Esophagus (tissue), 2 donors: Measurements from ENCODE around the gene STX8. TPM values are rescaled to one million over a fixed set of nuclear protein-coding genes. Genes with fewer than 3 reads are reported as not detected.
A peak's percentile ranks its signal among the peaks of the same experiment; 100 is the strongest.

Experiments used
- H3K27ac ChIP-seq, 2 donors: one replicate each; pipeline ENCODE4 v1.5.1; 2013; ENCODE audit warnings: low read depth in 2 of 2, mild to moderate bottlenecking in 2 of 2, inconsistent platforms in 1 of 2, low read length in 1 of 2, moderate library complexity in 1 of 2
- H3K27me3 ChIP-seq, 2 donors: one replicate each; pipeline ENCODE4 v1.6.1; 2013; ENCODE audit warnings: low read length in 2 of 2, control low read depth in 1 of 2, mild to moderate bottlenecking in 1 of 2; ENCODE audit not compliant: insufficient read depth in 2 of 2, control insufficient read depth in 1 of 2
- H3K36me3 ChIP-seq, 2 donors: one replicate each; pipeline ENCODE4 v1.6.1; 2013; ENCODE audit warnings: low read length in 1 of 2; ENCODE audit not compliant: control insufficient read depth in 2 of 2, insufficient read depth in 2 of 2
- H3K4me1 ChIP-seq, 2 donors: one replicate each; pipeline ENCODE4 v1.6.1; 2013; ENCODE audit warnings: low read length in 1 of 2; ENCODE audit not compliant: control insufficient read depth in 2 of 2, insufficient read depth in 2 of 2
- H3K4me3 ChIP-seq, 2 donors: one replicate each; pipeline ENCODE4 v1.5.1; 2013; ENCODE audit warnings: low read length in 2 of 2, mild to moderate bottlenecking in 2 of 2, low read depth in 1 of 2, moderate library complexity in 1 of 2
- H3K9me3 ChIP-seq, 2 donors: one replicate each; pipeline ENCODE4 v1.6.1; 2013; ENCODE audit warnings: mild to moderate bottlenecking in 2 of 2, low read depth in 1 of 2, low read length in 1 of 2, moderate library complexity in 1 of 2; ENCODE audit not compliant: control insufficient read depth in 2 of 2, insufficient read depth in 1 of 2
- WGBS, 2 donors: extraction: QIAGEN DNeasy Blood & Tissue Kit; methylation state at CpG; one replicate each; pipeline ENCODE4 v1.1.7; 2013; 5-methylcytosine and 5-hydroxymethylcytosine counted together
- polyA plus RNA-seq, 2 donors: library from polyadenylated mRNA; stranded (reverse); fragments of 200-250 nt; gene quantifications; one replicate each; pipeline ENCODE4 v1.2.3, GENCODE V29; 2013
- donor health status: healthy with polysubstance abuse.
- donor health status: Bipolar disorder and iron deficiency.

Gene STX8
- polyA plus RNA-seq, 2 donors = 37.0 to 44.8 TPM

- Histone ChIP-seq H3K36me3 (peaks cover 0 to 7% of the 10 kb centered on the region in 2 donors), H3K4me3 (no peak overlapping the region), H3K4me1 (peaks cover 0 to 13% of the 10 kb centered on the region in 2 donors), H3K27me3 (no peaks in the 10 kb centered on the region), H3K9me3 (no peaks in the 10 kb centered on the region), H3K27ac (no peak overlapping the region)
- WGBS, 2 donors = 82 to 87% methylated on average over 8 of the region's 8 CpGs
These were observed 341.2 kb downstream of the STX8 start for GRCh38 chr17:9234389-9234945.

GRCh38 chr17:9233761-9234160 lies 341.9 kb downstream of the STX8 start:
- no peaks in the 10 kb centered on the region for H3K27me3 ChIP-seq
- no peak overlapping the region for H3K27ac ChIP-seq
- H3K4me3 ChIP-seq = no peak overlapping the region
- no peaks in the 10 kb centered on the region for H3K9me3 ChIP-seq
- peaks cover 0 to 11% of the 10 kb centered on the region in 2 donors for H3K4me1 ChIP-seq
- peaks cover 0 to 7% of the 10 kb centered on the region in 2 donors for H3K36me3 ChIP-seq
- 90 to 96% methylated on average over 7 of the region's 7 CpGs for WGBS, 2 donors

DNA sequence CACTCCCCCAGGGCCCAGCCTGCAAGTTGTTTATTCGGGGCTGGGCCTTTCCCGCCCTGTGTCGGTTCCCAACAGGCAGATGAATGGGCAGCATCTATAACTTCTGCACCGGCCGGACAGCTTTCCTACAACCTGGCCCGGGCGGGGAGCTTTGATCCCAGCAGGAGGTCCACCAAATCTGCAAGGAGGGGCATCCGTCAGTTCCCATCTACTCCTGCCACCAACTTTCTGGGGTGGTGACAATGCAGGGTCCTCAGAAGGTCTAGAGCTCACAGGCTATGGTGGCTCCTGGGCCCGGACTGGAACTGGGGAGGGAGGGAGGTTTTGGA lies 342.4 kb downstream of the STX8 start:
- Histone ChIP-seq H3K9me3 (no peaks in the 10 kb centered on the region), H3K4me1 (peaks cover 0 to 12% of the 10 kb centered on the region in 2 donors), H3K27ac (no peak overlapping the region), H3K4me3 (no peak overlapping the region), H3K27me3 (no peaks in the 10 kb centered on the region), H3K36me3 (peaks cover 0 to 7% of the 10 kb centered on the region in 2 donors)
- 77 to 79% methylated on average over 9 of the region's 9 CpGs for WGBS, 2 donors

DNA sequence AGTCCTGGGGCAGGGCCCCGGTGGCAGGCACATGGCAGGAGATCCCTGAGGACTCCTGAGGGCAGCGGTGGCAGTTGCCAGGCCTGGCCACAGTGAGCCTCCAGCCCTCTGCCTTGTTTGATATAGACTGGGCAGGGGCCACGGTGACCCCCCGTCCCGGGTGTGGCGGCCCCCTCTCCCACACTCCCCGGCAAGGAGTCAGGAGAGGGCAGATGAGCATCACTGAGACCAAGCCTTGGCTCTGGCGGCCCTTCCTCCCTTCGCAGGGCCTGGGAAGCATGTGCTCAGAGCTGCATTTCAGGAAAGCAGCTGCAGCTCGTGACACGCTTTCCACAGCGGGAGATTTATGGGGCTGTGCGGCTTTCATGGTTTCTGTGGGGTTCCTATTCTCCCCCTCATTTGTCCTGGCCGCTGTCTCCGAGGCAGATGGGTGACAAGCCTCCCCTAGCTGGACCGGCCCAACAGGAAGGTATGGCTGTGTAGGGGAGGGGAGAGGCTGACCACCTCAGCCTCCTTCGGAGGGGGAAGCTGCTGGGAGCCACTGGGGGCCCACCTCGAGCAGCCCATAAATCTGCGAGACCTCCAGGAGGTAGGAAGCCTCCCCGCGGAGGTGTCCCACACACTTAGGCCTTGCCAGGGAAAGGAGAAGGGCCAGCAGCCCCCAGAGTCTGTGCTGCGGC lies 342.9 kb downstream of the STX8 start:
- Histone ChIP-seq H3K36me3 (peaks cover 0 to 3% of the 10 kb centered on the region in 2 donors), H3K4me1 (peaks cover 0 to 13% of the 10 kb centered on the region in 2 donors), H3K4me3 (no peak overlapping the region), H3K27me3 (no peaks in the 10 kb centered on the region), H3K27ac (peak overlapping the region in 1 of 2 donors; percentile 9), H3K9me3 (peaks cover 0 to under 1% of the 10 kb centered on the region in 2 donors)
- WGBS, 2 donors = 68 to 71% methylated on average over 22 of the region's 22 CpGs

DNA sequence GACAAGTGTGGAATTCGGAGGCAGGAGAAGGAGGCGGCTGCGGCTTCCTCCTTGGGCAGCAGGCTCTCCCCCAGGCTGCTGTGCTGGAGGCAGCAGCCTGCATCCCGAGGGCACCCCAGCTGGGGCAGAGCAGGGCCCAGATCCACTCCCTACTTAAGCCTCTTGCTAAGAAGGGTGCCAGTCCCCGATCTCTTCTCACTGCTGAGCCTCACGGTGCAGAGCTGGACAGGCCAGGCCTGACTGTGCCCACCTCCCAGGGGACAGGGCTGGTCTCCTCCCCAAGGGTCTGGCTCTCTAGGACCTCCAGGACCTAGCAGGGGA lies 343.5 kb downstream of the STX8 start:
- Histone ChIP-seq H3K27me3 (no peaks in the 10 kb centered on the region), H3K36me3 (peaks cover 0 to 9% of the 10 kb centered on the region in 2 donors), H3K27ac (no peak overlapping the region), H3K9me3 (peaks cover 0 to 4% of the 10 kb centered on the region in 2 donors), H3K4me1 (peaks cover 0 to 14% of the 10 kb centered on the region in 2 donors), H3K4me3 (no peak overlapping the region)
- WGBS, 2 donors = 91 to 93% methylated on average over 6 of the region's 6 CpGs

- H3K4me1 ChIP-seq = peaks cover 0 to 18% of the 10 kb centered on the region in 2 donors
- H3K36me3 ChIP-seq = peaks cover 0 to 9% of the 10 kb centered on the region in 2 donors
- H3K4me3 ChIP-seq = no peak overlapping the region
- WGBS, 2 donors = 81 to 82% methylated on average over 23 of the region's 23 CpGs
- no peaks in the 10 kb centered on the region for H3K27me3 ChIP-seq
- H3K9me3 ChIP-seq = peaks cover 0 to 4% of the 10 kb centered on the region in 2 donors
- H3K27ac ChIP-seq = peak overlapping the region in 1 of 2 donors; percentile 0
These were observed 344.0 kb downstream of the STX8 start for GRCh38 chr17:9231449-9232154.

GRCh38 chr17:9230861-9231260 lies 344.8 kb downstream of the STX8 start:
- Histone ChIP-seq H3K27ac (peak overlapping the region in 1 of 2 donors; percentile 26), H3K36me3 (peaks cover 0 to 9% of the 10 kb centered on the region in 2 donors), H3K27me3 (no peaks in the 10 kb centered on the region), H3K4me1 (peaks cover 0 to 24% of the 10 kb centered on the region in 2 donors), H3K4me3 (no peak overlapping the region), H3K9me3 (peaks cover 0 to 4% of the 10 kb centered on the region in 2 donors)
- 93% methylated on average over 4 to 11 of the region's 11 CpGs for WGBS, 2 donors

DNA sequence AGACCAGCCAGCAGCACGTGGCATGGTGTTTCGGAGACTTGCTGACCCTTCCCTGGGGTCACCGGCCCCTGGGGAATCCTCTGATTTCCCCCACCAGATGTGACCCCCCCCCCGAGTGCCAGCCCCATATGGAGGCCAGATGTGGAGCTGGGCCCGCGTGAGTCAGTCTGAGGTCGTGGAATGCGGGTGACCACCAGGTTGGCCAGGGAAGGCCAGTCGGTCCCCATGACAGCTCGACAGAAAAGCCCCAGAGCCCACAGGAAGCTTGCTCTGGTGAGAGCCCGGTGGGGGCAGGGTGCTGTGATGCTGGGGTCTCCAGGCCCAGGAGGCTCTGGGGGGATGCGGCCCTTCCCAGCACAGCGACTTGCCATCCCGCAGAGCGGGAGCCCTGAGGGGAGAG lies 345.3 kb downstream of the STX8 start:
- 76 to 81% methylated on average over 15 of the region's 15 CpGs for WGBS, 2 donors
- peaks cover 0 to 9% of the 10 kb centered on the region in 2 donors for H3K36me3 ChIP-seq
- H3K4me1 ChIP-seq = peaks cover 0 to 28% of the 10 kb centered on the region in 2 donors
- peaks cover 0 to 4% of the 10 kb centered on the region in 2 donors for H3K9me3 ChIP-seq
- H3K27ac ChIP-seq = peak overlapping the region in 1 of 2 donors; percentile 26
- H3K27me3 ChIP-seq = no peaks in the 10 kb centered on the region
- no peak overlapping the region for H3K4me3 ChIP-seq

- Histone ChIP-seq H3K4me3 (no peak overlapping the region), H3K36me3 (peaks cover 0 to 9% of the 10 kb centered on the region in 2 donors), H3K27me3 (no peaks in the 10 kb centered on the region), H3K4me1 (peaks cover 0 to 30% of the 10 kb centered on the region in 2 donors), H3K9me3 (peaks cover 0 to 4% of the 10 kb centered on the region in 2 donors), H3K27ac (peak overlapping the region in 1 of 2 donors; percentile 6)
- 89 to 92% methylated on average over 7 to 9 of the region's 9 CpGs for WGBS, 2 donors
These were observed 345.8 kb downstream of the STX8 start for GRCh38 chr17:9229826-9230201.
